Astrocyte (in vitro differentiated cells and primary cell): ENCODE measurements around the gene CD48. TPM values are rescaled to one million over a fixed set of nuclear protein-coding genes. Genes with fewer than 3 reads are reported as not detected.
"Not testable (repeated sequence)": the region's sequence is repeated elsewhere in the genome, so short reads cannot be mapped to it uniquely, and the experiment has no call there.

Source experiments
- DNase-seq: peaks from one replicate; pipeline ENCODE4 v3.0.0-alpha.2; 2010; ENCODE audit warnings: low read depth
- FAIRE-seq: peaks from 2 replicates; lab custom pipeline; 2011; peaks lifted over from hg19 to GRCh38; lab: Jason Lieb, UNC
- H2AFZ ChIP-seq: 2 replicates; pipeline ENCODE4 v1.6.0; 2012; ENCODE audit warnings: low read depth, low read length, inconsistent platforms
- H3K27ac ChIP-seq: 2 replicates; pipeline ENCODE4 v1.5.1; 2011; ENCODE audit warnings: low read depth, low read length, inconsistent platforms
- H3K27me3 ChIP-seq: 2 replicates; pipeline ENCODE4 v1.6.0; 2011; ENCODE audit warnings: low read length, inconsistent platforms; ENCODE audit not compliant: insufficient read depth
- H3K36me3 ChIP-seq: 2 replicates; pipeline ENCODE4 v1.5.1; 2011; ENCODE audit warnings: low read length, inconsistent platforms; ENCODE audit not compliant: insufficient read depth
- H3K4me1 ChIP-seq: 2 replicates; pipeline ENCODE4 v1.5.1; 2011; ENCODE audit warnings: low read length, inconsistent platforms; ENCODE audit not compliant: insufficient read depth
- H3K4me2 ChIP-seq: 2 replicates; pipeline ENCODE4 v1.6.0; 2012; ENCODE audit warnings: low read length, inconsistent platforms
- H3K4me3 ChIP-seq: 2 replicates; pipeline ENCODE4 v1.5.1; 2011; ENCODE audit warnings: low read depth, mild to moderate bottlenecking, low read length, inconsistent platforms; ENCODE audit not compliant: insufficient read depth
- H3K79me2 ChIP-seq: 2 replicates; pipeline ENCODE4 v1.6.0; 2012; ENCODE audit warnings: mild to moderate bottlenecking, low read length, inconsistent platforms; ENCODE audit not compliant: insufficient read depth
- H3K9ac ChIP-seq: 2 replicates; pipeline ENCODE4 v1.6.0; 2012; ENCODE audit warnings: mild to moderate bottlenecking, low read length, inconsistent platforms
- H3K9me3 ChIP-seq: 2 replicates; pipeline ENCODE4 v1.5.1; 2012; ENCODE audit warnings: low read depth, mild to moderate bottlenecking, low read length, inconsistent platforms; ENCODE audit not compliant: insufficient read depth
- H4K20me1 ChIP-seq: 2 replicates; pipeline ENCODE4 v1.6.0; 2012; ENCODE audit warnings: low read length, inconsistent platforms; ENCODE audit not compliant: insufficient read depth
- H3K27ac Mint-ChIP-seq: one replicate; pipeline ENCODE4 v1.8.0; 2021; ENCODE audit warnings: mild to moderate bottlenecking, mixed read lengths; ENCODE audit not compliant: unreplicated experiment
- H3K27me3 Mint-ChIP-seq: one replicate; pipeline ENCODE4 v1.8.0; 2021; ENCODE audit warnings: low read depth, mixed read lengths; ENCODE audit not compliant: unreplicated experiment
- H3K36me3 Mint-ChIP-seq: one replicate; pipeline ENCODE4 v1.8.0; 2021; ENCODE audit warnings: low read depth, mixed read lengths; ENCODE audit not compliant: unreplicated experiment
- H3K4me1 Mint-ChIP-seq: one replicate; pipeline ENCODE4 v1.8.0; 2021; ENCODE audit warnings: low read depth, mixed read lengths; ENCODE audit not compliant: unreplicated experiment
- H3K4me3 Mint-ChIP-seq: one replicate; pipeline ENCODE4 v1.8.0; 2021; ENCODE audit warnings: mild to moderate bottlenecking, moderate library complexity, mixed read lengths; ENCODE audit not compliant: unreplicated experiment
- H3K9me3 Mint-ChIP-seq: one replicate; pipeline ENCODE4 v1.8.0; 2021; ENCODE audit warnings: mild to moderate bottlenecking, mixed read lengths; ENCODE audit not compliant: unreplicated experiment
- CTCF ChIP-seq: IDR thresholded peaks from 2 replicates; pipeline ENCODE4 v1.5.1; 2011; ENCODE audit warnings: low read depth, mild to moderate bottlenecking, inconsistent platforms, low read length, moderate library complexity; ENCODE audit not compliant: insufficient read depth
- EZH2 ChIP-seq: IDR thresholded peaks from 2 replicates; pipeline ENCODE4 v1.6.1; 2012; ENCODE audit warnings: mild to moderate bottlenecking, low read length, inconsistent platforms; ENCODE audit not compliant: insufficient read depth
- total RNA-seq: library from RNA; stranded (reverse); gene quantifications from 2 replicates; pipeline ENCODE4 v1.2.1, GENCODE V29; 2021

The CD48 gene
- total RNA-seq, 1 donor from 2014 or later, result not detected

DNA sequence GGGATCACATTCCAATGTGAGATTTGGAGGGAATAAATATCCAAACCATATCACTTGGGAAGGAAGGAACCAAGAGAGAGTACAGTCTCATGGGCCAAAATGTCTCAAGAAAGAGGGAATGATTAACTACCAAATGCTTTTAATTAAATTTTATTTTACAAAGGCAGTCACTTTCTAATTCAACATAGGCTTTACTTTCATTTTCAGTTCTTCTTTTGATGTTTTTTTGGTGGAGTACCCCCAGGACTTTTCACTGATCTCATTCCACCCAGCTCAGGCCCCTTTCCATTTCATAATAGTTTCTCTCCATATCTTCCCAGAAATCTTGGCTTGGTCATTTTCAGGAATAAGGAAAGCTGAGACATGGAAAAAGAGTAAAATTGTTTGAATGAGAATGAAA, 22.3 kb upstream of the CD48 start:
- no peak for FAIRE-seq
- TF ChIP-seq CTCF, result no peak
- TF ChIP-seq EZH2, result no peak
- DNase-seq, result no peak

GRCh38 chr1:160731990-160732389, 20.4 kb upstream of the CD48 start:
- no peak overlapping the region for H3K9ac ChIP-seq
- H3K4me2 ChIP-seq, result no peak overlapping the region
- H3K36me3 ChIP-seq, result no peaks in the 10 kb centered on the region
- no peak for DNase-seq
- Mint-ChIP-seq H3K9me3 (peaks cover 6% of the 10 kb centered on the region), H3K27me3 (no peaks in the 10 kb centered on the region), H3K27ac (no peak overlapping the region), H3K4me3 (no peak overlapping the region), H3K4me1 (no peaks in the 10 kb centered on the region), H3K36me3 (no peaks in the 10 kb centered on the region)
- H3K27ac ChIP-seq, result no peak overlapping the region
- H4K20me1 ChIP-seq, result no peaks in the 10 kb centered on the region
- no peaks in the 10 kb centered on the region for H3K9me3 ChIP-seq
- H3K79me2 ChIP-seq, result no peaks in the 10 kb centered on the region
- H2AFZ ChIP-seq, result no peak overlapping the region
- no peaks in the 10 kb centered on the region for H3K4me1 ChIP-seq
- no peak overlapping the region for H3K4me3 ChIP-seq
- no peak for FAIRE-seq
- TF ChIP-seq EZH2 (no peak), CTCF (no peak)
- H3K27me3 ChIP-seq, result peaks cover 5% of the 10 kb centered on the region

More for the DNA sequence above, 22.3 kb upstream of the CD48 start:
- Mint-ChIP-seq H3K9me3 (peaks cover 6% of the 10 kb centered on the region), H3K4me3 (no peak overlapping the region), H3K4me1 (no peaks in the 10 kb centered on the region), H3K36me3 (no peaks in the 10 kb centered on the region), H3K27ac (no peak overlapping the region), H3K27me3 (no peaks in the 10 kb centered on the region)
- Histone ChIP-seq H3K79me2 (no peaks in the 10 kb centered on the region), H3K9me3 (no peaks in the 10 kb centered on the region), H3K36me3 (no peaks in the 10 kb centered on the region), H3K4me3 (no peak overlapping the region), H2AFZ (no peak overlapping the region), H3K27me3 (peaks cover 5% of the 10 kb centered on the region), H3K9ac (no peak overlapping the region), H3K4me1 (no peaks in the 10 kb centered on the region), H3K27ac (no peak overlapping the region), H4K20me1 (no peaks in the 10 kb centered on the region), H3K4me2 (no peak overlapping the region)

DNA sequence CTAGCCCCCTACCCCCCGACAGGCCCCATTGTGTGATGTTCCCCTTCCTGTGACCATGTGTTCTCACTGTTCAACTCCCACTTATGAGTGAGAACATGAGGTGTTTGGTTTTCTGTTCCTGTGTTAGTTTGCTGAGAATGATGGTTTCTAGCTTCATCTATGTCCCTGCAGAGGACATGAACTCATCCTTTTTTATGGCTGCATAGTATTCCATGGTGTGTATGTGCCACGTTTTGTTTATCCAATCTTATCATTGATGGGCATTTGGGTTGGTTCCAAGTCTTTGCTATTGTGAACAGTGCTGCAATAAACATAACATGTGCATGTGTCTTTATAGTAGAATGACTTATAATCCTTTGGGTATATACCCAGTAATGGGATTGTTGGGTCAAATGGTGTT, 19.9 kb upstream of the CD48 start:
- not testable (repeated sequence) for H3K9ac ChIP-seq, H3K27ac ChIP-seq, H3K36me3 Mint-ChIP-seq, H3K79me2 ChIP-seq, H3K4me1 ChIP-seq, H3K4me3 ChIP-seq, H2AFZ ChIP-seq, DNase-seq, H3K9me3 Mint-ChIP-seq, H3K4me3 Mint-ChIP-seq, H3K27me3 Mint-ChIP-seq, H3K4me2 ChIP-seq, FAIRE-seq, H3K9me3 ChIP-seq, H3K27ac Mint-ChIP-seq, H3K27me3 ChIP-seq, H4K20me1 ChIP-seq, H3K36me3 ChIP-seq, H3K4me1 Mint-ChIP-seq
